ENCODE results near the gene SAMD13.

SAMD13 gene

DNA sequence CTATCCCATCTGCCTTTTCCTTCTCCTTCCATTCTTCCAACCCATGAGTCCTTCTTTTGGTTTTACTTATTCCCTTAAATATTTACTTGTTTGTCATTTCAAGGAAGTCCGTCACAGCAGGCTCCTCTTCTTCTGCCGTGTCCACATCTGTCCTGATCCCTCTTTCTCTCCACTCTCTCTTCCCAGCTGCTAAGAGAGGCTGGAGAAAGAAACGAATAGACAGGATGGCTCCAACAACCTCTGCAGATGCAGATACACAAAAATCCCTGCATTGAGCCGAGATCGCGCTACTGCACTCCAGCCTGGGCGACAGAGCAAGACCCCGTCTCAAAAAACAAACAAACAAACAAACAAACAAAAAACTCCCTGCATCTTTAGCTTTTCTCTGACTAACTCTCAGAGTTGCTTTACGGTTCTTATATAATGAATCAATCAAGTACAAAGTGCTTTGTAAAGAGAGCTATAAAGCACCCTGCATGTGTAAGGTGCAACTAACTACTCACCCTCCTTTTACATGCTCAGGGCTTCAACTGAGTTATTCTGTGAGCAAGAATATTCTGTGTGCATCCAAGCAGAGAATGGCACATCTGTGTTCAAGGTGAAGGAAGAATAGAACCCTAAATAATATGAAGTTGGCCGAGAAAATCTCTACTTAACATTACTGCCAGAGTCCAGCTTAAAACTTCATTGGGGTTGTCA lies 3.8 kb upstream of the SAMD13 start:
- Mint-ChIP-seq H3K9me3 (no peaks in the 10 kb centered on the region), H3K4me1 (peaks cover 42% of the 10 kb centered on the region), H3K27ac (no peak overlapping the region), H3K4me3 (peak overlapping the region; percentile 78), H3K36me3 (no peaks in the 10 kb centered on the region), H3K27me3 (peaks cover 15% of the 10 kb centered on the region)
- no peak for DNase-seq
- CTCF ChIA-PET, result interaction anchor here (0.8 kb wide), 1 partner anchor 135 kb away, joined by 3 read pairs; no protein-coding TSS in a partner anchor

DNA sequence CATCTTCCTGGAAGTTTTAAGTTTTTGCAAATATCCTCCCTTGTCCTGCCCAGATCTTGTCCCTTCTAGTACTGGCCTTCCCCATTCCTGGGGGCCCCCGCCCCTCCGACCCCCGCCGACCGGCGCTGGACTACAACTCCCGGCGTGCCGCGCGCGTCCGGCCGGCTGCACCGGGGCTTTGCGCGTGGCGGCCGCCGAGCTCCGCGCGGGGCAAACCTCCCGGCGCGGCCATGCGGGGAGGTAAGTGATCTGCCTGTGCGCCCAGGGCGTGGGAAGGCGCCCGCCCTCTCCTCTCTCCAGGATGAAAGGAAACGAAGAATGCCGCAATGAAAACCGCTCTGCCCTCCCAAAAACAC lies 3.2 kb upstream of the SAMD13 start:
- Mint-ChIP-seq H3K27me3 (peaks cover 15% of the 10 kb centered on the region), H3K4me1 (peaks cover 48% of the 10 kb centered on the region), H3K36me3 (no peaks in the 10 kb centered on the region), H3K9me3 (no peaks in the 10 kb centered on the region), H3K27ac (peak overlapping the region; percentile 50), H3K4me3 (peak overlapping the region; percentile 78)
- peak; percentile 63 for DNase-seq
- CTCF ChIA-PET, result interaction anchor here (0.8 kb wide), 1 partner anchor 135 kb away, joined by 3 read pairs; no protein-coding TSS in a partner anchor

DNA sequence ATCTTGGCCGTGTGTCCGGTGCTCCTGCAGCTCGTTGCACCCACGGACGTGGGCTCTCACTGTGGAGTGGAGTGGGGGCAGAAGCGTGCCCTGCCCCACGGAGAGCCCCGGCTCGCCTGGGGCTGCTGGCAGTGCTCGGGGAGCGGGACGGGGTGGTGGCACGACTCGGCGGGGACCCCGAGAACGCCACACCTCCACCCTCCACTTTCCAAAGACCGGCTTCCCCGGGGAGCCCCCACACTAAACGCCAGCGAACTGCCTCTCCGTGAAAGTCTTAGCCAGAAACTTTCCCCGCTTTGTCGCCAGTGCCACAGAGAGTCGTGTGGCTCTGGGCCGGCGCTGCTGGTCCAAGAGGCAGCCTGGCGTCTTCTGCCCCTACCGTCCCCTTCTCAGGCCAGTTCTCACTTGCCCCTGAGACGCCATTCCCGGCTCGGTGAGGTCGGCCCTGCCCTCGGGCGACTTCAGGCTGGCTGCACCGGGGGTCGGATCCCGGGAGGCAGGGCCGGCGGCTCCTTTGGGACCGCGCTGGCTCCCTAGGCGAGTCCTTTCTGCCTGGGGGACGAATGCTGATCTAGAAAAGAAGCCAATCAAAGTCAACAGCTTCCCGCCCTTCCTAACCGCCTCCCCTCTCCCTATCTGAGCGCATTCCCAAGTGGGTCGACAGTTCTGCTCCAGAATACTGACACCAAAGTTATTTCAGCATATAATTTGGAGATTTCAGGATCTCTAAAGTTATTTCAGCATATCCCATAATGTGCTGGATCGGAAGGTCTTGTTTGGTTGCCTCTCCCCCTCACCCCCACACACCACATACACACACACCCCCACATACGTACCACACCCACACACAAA lies 2.6 kb upstream of the SAMD13 start:
- CTCF ChIA-PET, result interaction anchor here (1.1 kb wide), 1 partner anchor 274 kb away, joined by 3 read pairs; no protein-coding TSS in a partner anchor
- Mint-ChIP-seq H3K4me3 (peak overlapping the region; percentile 78), H3K27ac (peak overlapping the region; percentile 50), H3K4me1 (peaks cover 52% of the 10 kb centered on the region), H3K36me3 (no peaks in the 10 kb centered on the region), H3K27me3 (peaks cover 15% of the 10 kb centered on the region), H3K9me3 (no peaks in the 10 kb centered on the region)
- peak; percentile 43 for DNase-seq

DNA sequence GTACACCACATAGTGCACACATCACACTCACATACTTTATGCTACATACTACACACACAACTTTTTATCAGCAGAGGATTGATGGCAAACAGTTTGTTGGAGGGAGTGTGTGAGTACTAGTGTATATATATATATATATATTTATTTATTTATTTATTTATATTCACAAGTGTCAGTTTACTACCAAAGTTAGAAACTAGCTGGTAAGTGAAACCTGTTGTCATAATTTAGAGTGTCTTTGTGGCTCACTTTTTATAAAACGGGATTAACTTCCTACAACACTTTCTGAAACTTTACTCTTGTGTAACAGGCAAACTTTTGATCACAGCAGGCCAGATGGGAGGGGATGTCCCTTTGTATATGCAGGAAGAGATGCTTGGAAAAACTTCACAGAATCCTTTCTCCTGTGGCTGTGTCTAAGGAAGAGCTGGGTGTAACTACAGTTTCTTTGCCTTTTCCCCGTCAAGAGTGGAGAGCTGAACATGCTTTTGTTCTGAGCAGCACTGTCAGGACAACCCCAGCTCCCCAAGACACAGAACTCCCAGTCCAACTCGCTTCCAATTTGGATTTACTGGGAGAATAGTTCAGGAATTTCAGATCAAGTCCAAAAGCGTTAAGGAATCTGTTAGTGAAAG lies 1.9 kb upstream of the SAMD13 start:
- H3K36me3 Mint-ChIP-seq, result no peaks in the 10 kb centered on the region
- H3K27me3 Mint-ChIP-seq, result peaks cover 15% of the 10 kb centered on the region
- H3K27ac Mint-ChIP-seq, result no peak overlapping the region
- CTCF ChIA-PET, result interaction anchor here (0.8 to 1.1 kb wide), 2 partner anchors 156 to 274 kb away, joined by 3 read pairs; partner anchors contain the start of gene PRKACB
- peaks cover 52% of the 10 kb centered on the region for H3K4me1 Mint-ChIP-seq
- H3K4me3 Mint-ChIP-seq, result peak overlapping the region; percentile 78
- H3K9me3 Mint-ChIP-seq, result no peaks in the 10 kb centered on the region
- DNase-seq, result no peak

DNA sequence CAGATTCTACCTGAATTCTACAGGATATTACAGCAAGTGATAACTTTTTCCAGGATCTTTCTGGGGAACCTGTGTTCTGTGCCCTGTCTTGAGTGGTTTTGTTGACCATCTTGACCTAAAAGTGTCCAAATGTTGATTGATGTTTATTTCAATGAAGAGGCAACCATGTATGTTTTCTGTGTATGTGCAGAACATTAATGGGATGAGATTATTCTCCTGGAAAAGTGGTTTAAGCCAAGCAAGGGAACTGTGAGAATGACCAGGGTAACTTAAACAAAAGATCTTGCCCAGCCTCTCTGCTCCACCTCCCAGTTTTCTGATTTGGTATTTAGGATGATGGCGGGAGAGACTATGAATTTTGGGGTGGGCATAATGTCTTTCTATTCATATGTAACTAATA lies 1.0 kb upstream of the SAMD13 start:
- no peak overlapping the region for H3K27ac Mint-ChIP-seq
- peaks cover 52% of the 10 kb centered on the region for H3K4me1 Mint-ChIP-seq
- no peak overlapping the region for H3K4me3 Mint-ChIP-seq
- H3K27me3 Mint-ChIP-seq, result peaks cover 15% of the 10 kb centered on the region
- H3K36me3 Mint-ChIP-seq, result no peaks in the 10 kb centered on the region
- no peaks in the 10 kb centered on the region for H3K9me3 Mint-ChIP-seq
- CTCF ChIA-PET, result interaction anchor here (0.8 kb wide), 1 partner anchor 157 kb away, joined by 3 read pairs; the partner anchor contains the start of gene PRKACB
- no peak for DNase-seq

DNA sequence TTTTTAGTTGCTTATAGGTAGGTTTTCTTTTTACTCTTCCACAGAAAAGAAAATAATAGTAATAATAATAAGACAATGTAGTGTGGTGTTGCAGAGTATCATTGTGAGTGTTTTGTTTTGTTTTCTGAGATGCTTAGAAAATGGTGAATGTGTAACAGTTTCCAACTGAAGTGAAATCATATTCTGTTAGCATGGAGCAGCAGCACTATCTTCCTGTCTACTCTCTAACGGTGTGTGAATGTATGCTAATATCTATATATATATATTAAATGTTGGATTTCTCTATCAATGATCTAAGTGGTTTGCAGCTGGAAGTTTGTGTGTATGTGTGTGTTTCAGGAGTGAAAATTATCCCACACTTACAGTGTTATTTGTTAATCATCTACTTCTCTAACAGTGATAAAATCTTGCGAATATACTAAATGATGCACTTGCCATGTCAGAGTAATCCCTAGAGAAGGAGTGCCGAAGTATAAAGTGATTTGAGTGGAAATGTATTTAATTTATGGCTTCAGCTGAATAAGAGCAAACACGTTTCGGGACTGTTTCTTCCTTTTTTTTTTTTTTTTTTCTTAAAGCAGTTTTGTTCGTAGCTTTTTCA lies 377 bp downstream of the SAMD13 start:
- Mint-ChIP-seq H3K36me3 (no peaks in the 10 kb centered on the region), H3K4me1 (peaks cover 52% of the 10 kb centered on the region), H3K27me3 (peaks cover 15% of the 10 kb centered on the region), H3K4me3 (peak overlapping the region; percentile 49), H3K9me3 (no peaks in the 10 kb centered on the region), H3K27ac (no peak overlapping the region)
- CTCF ChIA-PET, result interaction anchor here (0.9 to 1.6 kb wide), 3 partner anchors 132 to 161 kb away, joined by 3 to 9 read pairs (median 4); no protein-coding TSS in a partner anchor
- DNase-seq, result no peak

DNA sequence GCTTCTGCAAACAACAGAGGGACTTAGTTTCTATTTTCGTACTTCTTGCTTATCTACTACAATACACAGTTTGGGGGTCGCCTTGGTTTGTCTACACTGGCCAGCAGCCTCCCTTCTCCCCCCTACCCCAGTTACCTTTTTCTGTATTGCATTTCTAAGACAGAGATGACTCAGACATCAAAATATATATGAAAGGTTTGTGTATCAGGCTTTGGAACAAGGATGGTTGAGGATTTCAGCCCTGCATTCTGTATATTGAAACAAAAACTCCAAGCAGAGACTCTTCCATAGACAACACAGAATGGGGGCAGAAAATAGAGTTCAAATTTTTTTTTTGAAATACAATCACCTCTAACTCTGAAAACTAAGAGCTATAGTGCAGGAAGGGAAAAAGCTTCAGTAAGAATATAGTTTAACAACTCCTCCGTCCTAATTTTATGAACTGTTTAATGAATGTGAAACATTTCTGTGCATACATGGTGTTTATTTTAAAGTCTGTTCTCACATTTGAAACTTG lies 1.9 kb downstream of the SAMD13 start:
- no peaks in the 10 kb centered on the region for H3K9me3 Mint-ChIP-seq
- no peaks in the 10 kb centered on the region for H3K36me3 Mint-ChIP-seq
- no peak for DNase-seq
- H3K27me3 Mint-ChIP-seq, result peaks cover 9% of the 10 kb centered on the region
- H3K4me3 Mint-ChIP-seq, result peak overlapping the region; percentile 49
- CTCF ChIA-PET, result interaction anchor here (1.2 to 1.4 kb wide), 2 partner anchors 134 to 162 kb away, joined by 6 to 9 read pairs; no protein-coding TSS in a partner anchor
- H3K4me1 Mint-ChIP-seq, result peaks cover 43% of the 10 kb centered on the region
- H3K27ac Mint-ChIP-seq, result no peak overlapping the region

DNA sequence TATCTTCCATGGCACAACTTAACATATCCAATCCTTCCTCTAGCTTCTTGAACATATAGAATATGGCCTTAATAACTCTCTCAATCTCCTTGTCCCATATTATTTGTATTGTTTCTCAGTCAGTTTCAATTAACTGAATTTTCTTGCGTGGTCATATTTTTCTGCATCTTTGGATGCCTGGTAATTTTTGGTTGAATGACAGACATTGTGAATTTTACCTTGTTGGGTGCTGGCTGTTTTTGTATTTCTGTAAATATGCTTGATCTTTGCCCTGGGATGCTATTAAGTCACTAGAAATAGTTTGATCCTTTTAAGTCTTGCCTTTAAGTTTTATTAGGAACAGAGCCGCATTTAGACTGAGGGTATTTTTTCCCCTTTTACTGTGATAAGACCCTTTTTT lies 5.9 kb downstream of the SAMD13 start:
- H3K4me1 Mint-ChIP-seq, result peaks cover 13% of the 10 kb centered on the region
- H3K9me3 Mint-ChIP-seq, result no peaks in the 10 kb centered on the region
- DNase-seq, result no peak
- CTCF ChIA-PET, result no interaction called here
- no peaks in the 10 kb centered on the region for H3K36me3 Mint-ChIP-seq
- no peak overlapping the region for H3K27ac Mint-ChIP-seq
- H3K4me3 Mint-ChIP-seq, result no peak overlapping the region
- peaks cover 4% of the 10 kb centered on the region for H3K27me3 Mint-ChIP-seq

DNA sequence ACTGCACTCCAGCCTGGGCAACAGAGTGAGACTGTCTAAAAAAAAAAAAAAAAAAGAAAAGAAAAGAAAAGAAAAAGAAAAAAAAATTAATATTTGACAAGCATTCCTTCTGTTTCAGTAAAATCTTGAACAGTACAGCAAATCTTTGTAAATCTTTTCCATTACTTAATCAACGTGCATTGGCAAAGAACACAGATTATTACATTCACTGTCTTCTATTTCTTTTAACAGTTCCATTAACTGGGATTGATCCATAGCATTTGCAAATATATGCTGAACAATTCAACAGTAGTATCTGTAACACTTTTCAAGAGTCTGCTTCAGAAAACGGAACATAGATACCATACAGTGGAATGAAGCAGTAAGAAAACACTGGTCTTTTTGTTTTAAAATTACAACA lies 9.8 kb downstream of the SAMD13 start:
- CTCF ChIA-PET, result no interaction called here
- H3K27me3 Mint-ChIP-seq, result peaks cover 12% of the 10 kb centered on the region
- no peak overlapping the region for H3K27ac Mint-ChIP-seq
- H3K4me3 Mint-ChIP-seq, result no peak overlapping the region
- no peaks in the 10 kb centered on the region for H3K36me3 Mint-ChIP-seq
- no peak for DNase-seq
- no peaks in the 10 kb centered on the region for H3K4me1 Mint-ChIP-seq
- no peaks in the 10 kb centered on the region for H3K9me3 Mint-ChIP-seq

DNA sequence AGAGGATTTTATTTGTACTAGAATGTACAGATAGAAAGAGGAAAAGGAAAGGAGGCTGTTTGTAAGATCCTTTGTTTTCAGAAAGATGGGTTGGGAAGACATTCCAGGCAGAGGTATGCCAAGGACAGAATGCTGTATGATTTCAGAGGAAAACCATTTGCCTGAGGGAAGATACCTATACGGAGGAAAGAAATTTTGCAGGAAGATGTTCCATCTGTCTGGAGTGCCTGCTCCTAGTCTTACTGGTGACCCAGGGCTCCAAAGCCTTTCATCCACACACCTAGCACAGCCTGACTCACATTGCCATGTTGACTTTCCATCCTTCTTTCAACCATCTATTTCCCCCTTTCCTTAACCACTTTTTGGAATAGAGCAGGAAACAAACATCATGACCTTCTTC lies 18.2 kb downstream of the SAMD13 start:
- peaks cover 6% of the 10 kb centered on the region for H3K27me3 Mint-ChIP-seq
- H3K9me3 Mint-ChIP-seq, result no peaks in the 10 kb centered on the region
- no peaks in the 10 kb centered on the region for H3K4me1 Mint-ChIP-seq
- no peaks in the 10 kb centered on the region for H3K36me3 Mint-ChIP-seq
- H3K27ac Mint-ChIP-seq, result no peak overlapping the region
- CTCF ChIA-PET, result no interaction called here
- no peak overlapping the region for H3K4me3 Mint-ChIP-seq
- no peak for DNase-seq

DNA sequence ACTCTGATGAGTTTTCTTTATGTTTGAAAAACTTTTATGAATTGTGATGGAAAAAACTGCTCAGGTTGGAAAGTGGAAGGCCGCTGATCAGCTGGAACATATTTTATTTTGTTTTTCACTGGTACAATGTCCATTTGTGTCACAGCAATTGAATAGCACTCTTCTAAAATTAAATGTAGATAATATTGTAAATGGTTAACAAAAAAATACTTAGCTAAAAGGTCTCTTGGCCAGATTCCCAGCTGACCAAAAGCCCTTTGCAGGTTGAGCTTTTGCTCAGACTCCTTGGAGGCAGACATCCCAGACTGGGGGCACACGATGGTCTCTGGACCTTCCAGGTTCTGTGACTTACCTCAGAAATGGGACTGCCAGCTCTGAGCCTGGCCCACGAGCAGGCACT lies 26.3 kb downstream of the SAMD13 start:
- H3K27ac Mint-ChIP-seq, result no peak overlapping the region
- H3K4me1 Mint-ChIP-seq, result no peaks in the 10 kb centered on the region
- no peaks in the 10 kb centered on the region for H3K27me3 Mint-ChIP-seq
- no peaks in the 10 kb centered on the region for H3K9me3 Mint-ChIP-seq
- CTCF ChIA-PET, result no interaction called here
- no peaks in the 10 kb centered on the region for H3K36me3 Mint-ChIP-seq
- no peak overlapping the region for H3K4me3 Mint-ChIP-seq
- DNase-seq, result no peak

DNA sequence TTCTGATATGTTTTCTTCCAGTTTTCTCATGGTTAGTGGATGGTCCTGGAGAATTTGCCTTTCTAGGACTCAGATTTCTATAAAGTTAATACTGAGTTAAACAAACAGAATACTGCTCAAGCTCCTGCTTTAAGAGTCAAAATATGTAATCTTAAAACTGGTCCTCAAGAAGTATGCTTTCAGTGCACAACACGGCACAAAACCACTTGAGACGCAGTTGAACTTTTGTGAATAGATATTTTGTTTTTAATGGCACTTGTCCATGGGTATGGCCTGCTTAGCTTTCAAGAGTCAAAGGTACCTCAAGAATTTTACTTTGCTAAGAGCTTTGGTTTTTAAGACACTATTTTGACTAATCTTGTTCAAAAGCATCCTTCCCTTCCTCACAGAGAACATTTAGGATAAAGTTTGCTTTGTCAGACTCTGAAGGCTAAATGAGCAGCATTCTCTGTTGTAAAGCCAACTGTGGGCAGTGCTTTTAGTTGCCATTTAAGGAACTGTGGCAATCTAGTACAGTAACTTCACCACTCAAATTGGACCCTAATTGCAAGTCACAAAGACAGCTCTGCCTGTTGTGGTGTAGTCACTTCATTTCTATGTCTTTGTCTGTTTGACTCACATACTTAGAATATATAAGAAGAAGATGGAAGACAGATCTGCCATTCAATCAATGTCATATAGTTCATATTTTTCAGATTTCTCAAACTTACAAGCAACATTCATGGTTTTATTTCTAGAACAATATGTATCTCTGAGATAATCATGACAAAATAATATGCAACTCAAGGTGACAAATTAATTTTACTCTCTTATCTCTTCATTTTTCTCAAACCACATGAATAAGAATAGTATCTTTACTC lies 28.8 kb downstream of the SAMD13 start:
- H3K4me1 Mint-ChIP-seq, result no peaks in the 10 kb centered on the region
- no peaks in the 10 kb centered on the region for H3K27me3 Mint-ChIP-seq
- DNase-seq, result no peak
- CTCF ChIA-PET, result no interaction called here
- H3K36me3 Mint-ChIP-seq, result no peaks in the 10 kb centered on the region
- no peak overlapping the region for H3K4me3 Mint-ChIP-seq
- H3K9me3 Mint-ChIP-seq, result peaks cover 4% of the 10 kb centered on the region
- no peak overlapping the region for H3K27ac Mint-ChIP-seq

DNA sequence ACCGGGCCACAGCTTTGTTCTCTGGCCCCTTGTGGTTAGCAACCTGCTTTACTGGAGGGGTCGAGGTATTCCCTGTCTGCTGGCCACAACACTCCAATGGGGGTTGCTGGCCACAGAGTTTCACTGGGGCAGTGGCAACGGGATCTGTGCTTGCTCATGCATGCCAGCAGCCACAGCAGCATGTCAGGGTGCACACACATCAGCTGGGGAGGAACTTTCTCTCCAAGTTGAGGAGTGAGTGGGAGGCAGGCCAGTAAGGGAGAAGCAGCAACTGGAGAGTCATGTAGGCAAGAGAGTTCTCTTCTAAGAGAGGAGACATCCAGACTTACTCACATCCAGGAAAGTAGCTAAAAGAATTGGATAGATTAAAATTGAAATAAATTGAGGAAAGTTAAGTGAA lies 38.0 kb downstream of the SAMD13 start:
- no peak for DNase-seq
- H3K4me3 Mint-ChIP-seq, result no peak overlapping the region
- H3K27me3 Mint-ChIP-seq, result no peaks in the 10 kb centered on the region
- H3K9me3 Mint-ChIP-seq, result peaks cover 23% of the 10 kb centered on the region
- H3K36me3 Mint-ChIP-seq, result no peaks in the 10 kb centered on the region
- H3K4me1 Mint-ChIP-seq, result no peaks in the 10 kb centered on the region
- no peak overlapping the region for H3K27ac Mint-ChIP-seq
- CTCF ChIA-PET, result no interaction called here
